Osteoblast (primary cell): ENCODE measurements around the gene HPN. TPM values are rescaled to one million over a fixed set of nuclear protein-coding genes. Genes with fewer than 3 reads are reported as not detected.
"Not testable (repeated sequence)": the region's sequence is repeated elsewhere in the genome, so short reads cannot be mapped to it uniquely, and the experiment has no call there.

Source experiments
- DNase-seq: peaks from one replicate; pipeline ENCODE4 v3.0.0; 2011; ENCODE audit warnings: low spot score, mixed read lengths; ENCODE audit not compliant: insufficient read length; ENCODE audit errors: missing footprints
- H2AFZ ChIP-seq: 2 replicates; pipeline ENCODE4 v1.6.0; 2011; ENCODE audit warnings: mild to moderate bottlenecking, low read length
- H3K27ac ChIP-seq: 2 replicates; pipeline ENCODE4 v1.5.1; 2011; ENCODE audit warnings: mild to moderate bottlenecking, low read depth, low read length, moderate library complexity
- H3K27me3 ChIP-seq: 2 replicates; pipeline ENCODE4 v1.6.0; 2012; ENCODE audit warnings: mild to moderate bottlenecking, control low read depth, inconsistent platforms, low read length, moderate library complexity; ENCODE audit not compliant: insufficient read depth
- H3K36me3 ChIP-seq: 2 replicates; pipeline ENCODE4 v1.5.1; 2011; ENCODE audit warnings: mild to moderate bottlenecking, low read length, control low read depth, moderate library complexity; ENCODE audit not compliant: insufficient read depth
- H3K4me1 ChIP-seq: 2 replicates; pipeline ENCODE4 v1.5.1; 2011; ENCODE audit warnings: mild to moderate bottlenecking, low read length, control low read depth, moderate library complexity; ENCODE audit not compliant: insufficient read depth
- H3K4me2 ChIP-seq: 2 replicates; pipeline ENCODE4 v1.6.0; 2011; ENCODE audit warnings: mild to moderate bottlenecking, low read length; ENCODE audit not compliant: insufficient read depth
- H3K4me3 ChIP-seq: fragments of 200-600 bp; sonication (generic); 3 replicates; pipeline ENCODE4 v1.5.1; 2012; ENCODE audit warnings: mild to moderate bottlenecking, low read length, inconsistent platforms; ENCODE audit not compliant: insufficient read depth
- H3K79me2 ChIP-seq: 2 replicates; pipeline ENCODE4 v1.6.0; 2012; ENCODE audit warnings: mild to moderate bottlenecking, low read length, control low read depth, inconsistent platforms; ENCODE audit not compliant: insufficient read depth
- H3K9me3 ChIP-seq: 2 replicates; pipeline ENCODE4 v1.5.1; 2011; ENCODE audit warnings: low read depth, low read length, control low read depth
- H4K20me1 ChIP-seq: 2 replicates; pipeline ENCODE4 v1.6.0; 2012; ENCODE audit warnings: mild to moderate bottlenecking, low read length, control low read depth; ENCODE audit not compliant: insufficient read depth
- total RNA-seq: library from RNA; depleted of rRNA; stranded (reverse); fragments of >200 nt; gene quantifications from 2 replicates; pipeline ENCODE4 v1.2.3, GENCODE V29; 2012
- TF ChIP-seq, protein P1 (sequence below): IDR thresholded peaks from 2 replicates; pipeline ENCODE4 v1.5.1; 2011; ENCODE audit warnings: mild to moderate bottlenecking, low read depth, low read length, moderate library complexity; ENCODE audit errors: extremely low read depth

The HPN gene
- total RNA-seq, 1 donor, result under 0.01 TPM

- no peak overlapping the region for H3K27ac ChIP-seq
- DNase-seq, result peak; percentile 98
- TF ChIP-seq, protein P1, sequence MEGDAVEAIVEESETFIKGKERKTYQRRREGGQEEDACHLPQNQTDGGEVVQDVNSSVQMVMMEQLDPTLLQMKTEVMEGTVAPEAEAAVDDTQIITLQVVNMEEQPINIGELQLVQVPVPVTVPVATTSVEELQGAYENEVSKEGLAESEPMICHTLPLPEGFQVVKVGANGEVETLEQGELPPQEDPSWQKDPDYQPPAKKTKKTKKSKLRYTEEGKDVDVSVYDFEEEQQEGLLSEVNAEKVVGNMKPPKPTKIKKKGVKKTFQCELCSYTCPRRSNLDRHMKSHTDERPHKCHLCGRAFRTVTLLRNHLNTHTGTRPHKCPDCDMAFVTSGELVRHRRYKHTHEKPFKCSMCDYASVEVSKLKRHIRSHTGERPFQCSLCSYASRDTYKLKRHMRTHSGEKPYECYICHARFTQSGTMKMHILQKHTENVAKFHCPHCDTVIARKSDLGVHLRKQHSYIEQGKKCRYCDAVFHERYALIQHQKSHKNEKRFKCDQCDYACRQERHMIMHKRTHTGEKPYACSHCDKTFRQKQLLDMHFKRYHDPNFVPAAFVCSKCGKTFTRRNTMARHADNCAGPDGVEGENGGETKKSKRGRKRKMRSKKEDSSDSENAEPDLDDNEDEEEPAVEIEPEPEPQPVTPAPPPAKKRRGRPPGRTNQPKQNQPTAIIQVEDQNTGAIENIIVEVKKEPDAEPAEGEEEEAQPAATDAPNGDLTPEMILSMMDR, result peak; percentile 83
Measured at GRCh38 chr19:35013041-35013819, 28.3 kb upstream of the HPN start.

GRCh38 chr19:35013820-35014754, 27.4 kb upstream of the HPN start:
- peaks cover 65% of the 10 kb centered on the region for H3K36me3 ChIP-seq
- H3K4me1 ChIP-seq, result no peaks in the 10 kb centered on the region
- H3K4me2 ChIP-seq, result no peak overlapping the region
- no peak overlapping the region for H3K27ac ChIP-seq
- no peak overlapping the region for H2AFZ ChIP-seq
- no peaks in the 10 kb centered on the region for H3K9me3 ChIP-seq
- TF ChIP-seq, protein P1, result no peak
- no peak overlapping the region for H3K4me3 ChIP-seq
- H3K27me3 ChIP-seq, result no peaks in the 10 kb centered on the region
- H4K20me1 ChIP-seq, result peaks cover 4% of the 10 kb centered on the region
- no peaks in the 10 kb centered on the region for H3K79me2 ChIP-seq
- peak; percentile 83 for DNase-seq

More at GRCh38 chr19:35013041-35013819, 28.3 kb upstream of the HPN start:
- Histone ChIP-seq H3K36me3 (peaks cover 60% of the 10 kb centered on the region), H2AFZ (no peak overlapping the region), H3K4me3 (no peak overlapping the region), H3K4me1 (no peaks in the 10 kb centered on the region), H4K20me1 (peaks cover 9% of the 10 kb centered on the region), H3K27me3 (no peaks in the 10 kb centered on the region), H3K4me2 (no peak overlapping the region), H3K79me2 (no peaks in the 10 kb centered on the region), H3K9me3 (no peaks in the 10 kb centered on the region)

DNA sequence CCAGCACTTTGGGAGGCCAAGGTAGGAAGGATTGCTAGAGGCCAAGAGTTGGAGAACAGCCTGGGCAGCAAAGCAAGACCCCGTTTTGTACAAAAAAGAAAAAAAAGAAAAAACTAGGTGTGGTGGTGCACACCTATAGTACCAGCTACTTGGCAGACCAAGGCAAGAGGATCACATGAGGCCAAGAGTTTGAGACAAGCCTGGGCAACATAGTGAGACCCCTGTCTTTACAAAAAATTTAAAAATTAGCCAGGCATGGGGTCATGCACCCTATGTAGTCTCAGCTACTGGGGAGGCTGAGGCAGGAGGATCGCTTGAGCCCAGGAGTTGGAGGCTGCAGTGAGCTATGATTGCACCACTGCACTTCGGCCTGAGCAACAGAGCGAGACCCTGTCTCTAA, 26.7 kb upstream of the HPN start:
- not testable (repeated sequence) for H3K79me2 ChIP-seq, H3K9me3 ChIP-seq, H3K4me1 ChIP-seq, H2AFZ ChIP-seq, H3K4me3 ChIP-seq, H3K27me3 ChIP-seq, DNase-seq, H3K4me2 ChIP-seq, H4K20me1 ChIP-seq, H3K27ac ChIP-seq
- peaks cover 65% of the 10 kb centered on the region for H3K36me3 ChIP-seq

DNA sequence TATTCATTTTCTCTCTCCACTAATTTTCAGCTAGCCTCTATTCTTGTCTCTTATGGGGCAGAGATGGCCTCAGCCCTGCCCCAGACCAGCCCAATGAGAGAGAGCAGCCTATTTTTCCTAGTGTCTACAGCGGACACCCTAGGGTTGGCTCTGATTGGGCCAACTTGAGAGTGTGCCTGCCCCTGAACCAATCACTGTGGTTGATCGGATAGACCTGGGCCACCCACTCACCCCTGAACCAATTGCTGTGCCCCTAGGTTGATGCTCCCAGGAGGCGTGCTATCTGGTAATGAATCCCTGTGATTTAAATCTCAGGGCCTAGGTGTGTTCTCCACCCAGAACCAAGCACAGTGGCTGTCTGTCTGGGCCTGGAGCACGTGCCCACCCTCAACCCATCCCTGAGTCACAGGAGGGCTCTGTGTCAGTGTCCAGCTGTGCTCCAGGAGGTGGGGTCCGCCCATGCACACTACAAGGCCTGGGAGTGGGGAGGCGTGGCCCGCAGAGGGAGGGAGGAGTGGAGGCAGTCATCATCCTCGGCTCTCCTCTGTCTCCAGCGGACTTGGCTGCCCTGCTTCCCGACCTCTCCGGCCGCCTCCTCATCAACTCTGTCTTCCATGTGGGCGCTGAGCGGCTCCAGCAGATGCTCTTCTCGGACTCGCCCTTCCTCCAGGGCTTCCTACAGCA, 26.1 kb upstream of the HPN start:
- Histone ChIP-seq H3K9me3 (no peaks in the 10 kb centered on the region), H3K4me1 (no peaks in the 10 kb centered on the region), H4K20me1 (peaks cover 7% of the 10 kb centered on the region), H3K27ac (no peak overlapping the region), H3K79me2 (no peaks in the 10 kb centered on the region), H3K36me3 (peaks cover 67% of the 10 kb centered on the region), H2AFZ (no peak overlapping the region), H3K4me2 (no peak overlapping the region), H3K27me3 (no peaks in the 10 kb centered on the region), H3K4me3 (no peak overlapping the region)
- DNase-seq, result peak; percentile 96
- TF ChIP-seq, protein P1, result no peak
